RWPE1 (cell line): Measurements from ENCODE around the gene PTGES2.

ENCODE experiments used
- CTCF ChIA-PET: fragments of 350-600 bp; sonication (Branson Sonifier 250); formaldehyde crosslinking; extraction: SDS; loops from one replicate; lab custom pipeline; 2021; lab: Yijun Ruan, JAX
- POLR2A ChIA-PET: fragments of 400-600 bp; formaldehyde crosslinking; extraction: SDS; loops from one replicate; lab custom pipeline; 2020; ENCODE audit warnings: antibody characterized with exemption; ENCODE audit not compliant: low non-redundant PET; lab: Yijun Ruan, JAX
- DNase-seq: peaks from one replicate; pipeline ENCODE4 v3.0.0; 2012; ENCODE audit warnings: low spot score
- H3K27ac ChIP-seq: fragments of 450-650 bp; 2 replicates; pipeline ENCODE4 v1.5.1; 2017
- TF ChIP-seq, protein P1 (sequence below): fragments of 450-650 bp; conservative IDR thresholded peaks from 2 replicates; pipeline ENCODE4 v1.5.1; 2017; ENCODE audit warnings: low read depth, mild to moderate bottlenecking

Gene PTGES2

DNA sequence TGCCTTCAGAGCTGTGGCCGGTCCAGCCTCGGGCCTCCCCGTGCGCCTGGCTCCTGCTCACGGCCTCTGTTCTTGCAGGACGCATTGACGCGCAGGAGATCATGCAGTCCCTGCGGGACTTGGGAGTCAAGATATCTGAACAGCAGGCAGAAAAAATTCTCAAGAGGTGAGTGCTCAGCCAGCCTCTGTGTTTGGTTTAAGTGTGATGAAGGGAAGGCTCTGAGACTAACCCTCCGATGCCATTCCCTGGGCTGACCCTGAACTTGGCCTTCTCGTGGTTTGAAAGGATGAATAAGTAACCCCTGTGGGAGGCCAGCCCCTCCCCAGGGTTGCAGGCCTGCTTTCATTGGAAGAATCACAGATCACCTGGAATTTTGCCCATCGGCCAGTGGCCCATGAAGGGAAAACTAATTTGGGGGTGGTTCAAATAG is 26.3 kb downstream of the PTGES2 start:
- ChIA-PET POLR2A (no interaction called here), CTCF (interaction anchor here (0.7 to 7.9 kb wide), 2 partner anchors 14 to 159 kb away, joined by 5 to 55 read pairs; no protein-coding TSS in a partner anchor)
- TF ChIP-seq, protein P1, sequence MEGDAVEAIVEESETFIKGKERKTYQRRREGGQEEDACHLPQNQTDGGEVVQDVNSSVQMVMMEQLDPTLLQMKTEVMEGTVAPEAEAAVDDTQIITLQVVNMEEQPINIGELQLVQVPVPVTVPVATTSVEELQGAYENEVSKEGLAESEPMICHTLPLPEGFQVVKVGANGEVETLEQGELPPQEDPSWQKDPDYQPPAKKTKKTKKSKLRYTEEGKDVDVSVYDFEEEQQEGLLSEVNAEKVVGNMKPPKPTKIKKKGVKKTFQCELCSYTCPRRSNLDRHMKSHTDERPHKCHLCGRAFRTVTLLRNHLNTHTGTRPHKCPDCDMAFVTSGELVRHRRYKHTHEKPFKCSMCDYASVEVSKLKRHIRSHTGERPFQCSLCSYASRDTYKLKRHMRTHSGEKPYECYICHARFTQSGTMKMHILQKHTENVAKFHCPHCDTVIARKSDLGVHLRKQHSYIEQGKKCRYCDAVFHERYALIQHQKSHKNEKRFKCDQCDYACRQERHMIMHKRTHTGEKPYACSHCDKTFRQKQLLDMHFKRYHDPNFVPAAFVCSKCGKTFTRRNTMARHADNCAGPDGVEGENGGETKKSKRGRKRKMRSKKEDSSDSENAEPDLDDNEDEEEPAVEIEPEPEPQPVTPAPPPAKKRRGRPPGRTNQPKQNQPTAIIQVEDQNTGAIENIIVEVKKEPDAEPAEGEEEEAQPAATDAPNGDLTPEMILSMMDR, result no peak
- H3K27ac ChIP-seq, result peak overlapping the region; percentile 88
- no peak for DNase-seq

DNA sequence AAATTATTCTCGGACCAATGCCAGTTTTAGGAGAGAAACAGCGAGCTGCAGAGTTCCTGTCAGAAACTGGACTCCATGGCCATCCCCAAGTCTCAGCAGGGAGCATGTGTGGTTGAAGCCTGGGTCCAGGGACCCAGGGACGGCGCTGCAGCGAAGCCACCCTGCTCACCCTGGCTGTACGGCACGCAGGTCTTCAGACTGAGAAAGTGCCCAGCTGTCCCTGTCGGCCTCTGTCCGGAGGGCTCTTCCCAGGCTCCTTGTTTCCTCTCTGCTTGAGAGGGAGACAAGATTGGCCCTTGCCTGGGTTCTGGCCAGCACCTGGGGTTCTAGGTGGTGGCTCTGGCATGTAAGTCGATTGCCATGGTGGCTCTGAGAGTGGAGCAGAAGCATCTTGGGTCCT is 26.9 kb downstream of the PTGES2 start:
- peak overlapping the region; percentile 88 for H3K27ac ChIP-seq
- POLR2A ChIA-PET, result no interaction called here
- TF ChIP-seq, protein P1, result no peak
- CTCF ChIA-PET, result interaction anchor here (0.6 to 7.9 kb wide), 3 partner anchors 15 to 956 kb away, joined by 3 to 55 read pairs (median 5); no protein-coding TSS in a partner anchor
- DNase-seq, result no peak

DNA sequence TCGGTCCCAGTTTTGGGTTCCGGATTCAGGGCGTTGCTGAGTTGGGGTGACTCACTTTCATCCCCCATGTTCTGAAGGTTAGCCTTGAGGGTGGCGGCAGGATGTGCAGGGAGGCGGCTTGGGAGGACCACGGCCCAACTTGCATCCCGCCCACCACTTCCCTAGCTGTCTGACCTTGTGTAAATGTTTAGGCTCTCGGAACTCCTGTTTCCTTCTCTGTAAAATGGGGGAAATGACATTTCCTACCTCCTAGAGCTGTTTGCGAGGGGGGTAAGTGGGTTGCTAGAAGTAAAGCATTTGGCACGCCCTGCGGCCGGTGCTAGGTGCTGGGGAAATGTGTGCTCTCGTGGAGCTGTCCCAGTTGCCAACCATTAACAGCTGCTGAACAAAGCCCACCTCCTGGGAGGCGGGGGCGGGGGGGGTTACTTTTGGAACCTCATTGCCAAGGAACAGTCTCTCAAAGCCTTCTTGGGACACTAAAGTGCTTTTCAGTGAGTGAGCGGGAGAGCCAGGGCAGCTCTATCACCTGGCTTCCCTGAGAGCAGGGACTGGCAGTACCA is 27.5 kb downstream of the PTGES2 start:
- TF ChIP-seq, protein P1, result no peak
- H3K27ac ChIP-seq, result peak overlapping the region; percentile 88
- DNase-seq, result peak; percentile 49
- CTCF ChIA-PET, result interaction anchor here (0.6 to 7.9 kb wide), 2 partner anchors 15 to 956 kb away, joined by 3 to 55 read pairs; no protein-coding TSS in a partner anchor
- POLR2A ChIA-PET, result interaction anchor here (0.5 kb wide), 1 partner anchor 362 kb away, joined by 3 read pairs; no protein-coding TSS in a partner anchor

DNA sequence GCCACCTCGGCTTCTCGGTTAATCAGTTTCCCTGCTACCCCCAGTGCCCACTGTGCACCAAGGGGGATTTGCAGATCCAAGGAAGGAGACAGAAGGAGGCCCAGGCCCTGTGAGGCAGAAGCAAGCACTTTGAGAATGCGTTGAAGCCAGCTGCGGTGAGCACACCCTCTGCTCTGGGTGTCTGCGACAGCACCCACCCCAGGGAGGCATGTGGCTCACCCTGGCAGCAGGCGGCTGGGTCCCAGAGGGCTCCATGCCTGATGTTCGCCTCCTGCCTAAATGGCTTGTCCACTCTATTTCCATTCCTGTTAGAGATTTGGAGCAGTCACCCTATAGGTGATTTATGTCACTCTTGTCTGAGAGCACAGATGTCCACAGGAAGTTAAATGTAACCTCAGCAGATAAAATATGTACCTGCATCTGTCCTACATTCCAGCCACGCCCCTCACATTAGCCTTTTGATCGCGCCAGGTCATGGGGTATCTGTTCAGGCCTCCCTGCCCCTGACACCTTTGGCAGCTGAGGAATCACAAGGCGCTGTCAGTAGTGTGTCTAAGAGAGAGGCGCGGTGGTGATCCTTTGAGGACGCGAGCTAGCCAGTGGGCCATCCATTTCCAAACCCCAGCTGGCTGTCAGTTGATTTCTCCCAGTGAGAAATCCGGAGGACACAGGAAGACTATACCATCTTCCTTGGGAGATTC is 28.1 kb downstream of the PTGES2 start:
- TF ChIP-seq, protein P1, result no peak
- H3K27ac ChIP-seq, result peak overlapping the region; percentile 88
- peak; percentile 46 for DNase-seq
- POLR2A ChIA-PET, result interaction anchor here (0.5 to 0.7 kb wide), 2 partner anchors 362 to 394 kb away, joined by 3 read pairs; no protein-coding TSS in a partner anchor
- CTCF ChIA-PET, result interaction anchor here (7.9 kb wide), 1 partner anchor 16 kb away, joined by 55 read pairs; no protein-coding TSS in a partner anchor

DNA sequence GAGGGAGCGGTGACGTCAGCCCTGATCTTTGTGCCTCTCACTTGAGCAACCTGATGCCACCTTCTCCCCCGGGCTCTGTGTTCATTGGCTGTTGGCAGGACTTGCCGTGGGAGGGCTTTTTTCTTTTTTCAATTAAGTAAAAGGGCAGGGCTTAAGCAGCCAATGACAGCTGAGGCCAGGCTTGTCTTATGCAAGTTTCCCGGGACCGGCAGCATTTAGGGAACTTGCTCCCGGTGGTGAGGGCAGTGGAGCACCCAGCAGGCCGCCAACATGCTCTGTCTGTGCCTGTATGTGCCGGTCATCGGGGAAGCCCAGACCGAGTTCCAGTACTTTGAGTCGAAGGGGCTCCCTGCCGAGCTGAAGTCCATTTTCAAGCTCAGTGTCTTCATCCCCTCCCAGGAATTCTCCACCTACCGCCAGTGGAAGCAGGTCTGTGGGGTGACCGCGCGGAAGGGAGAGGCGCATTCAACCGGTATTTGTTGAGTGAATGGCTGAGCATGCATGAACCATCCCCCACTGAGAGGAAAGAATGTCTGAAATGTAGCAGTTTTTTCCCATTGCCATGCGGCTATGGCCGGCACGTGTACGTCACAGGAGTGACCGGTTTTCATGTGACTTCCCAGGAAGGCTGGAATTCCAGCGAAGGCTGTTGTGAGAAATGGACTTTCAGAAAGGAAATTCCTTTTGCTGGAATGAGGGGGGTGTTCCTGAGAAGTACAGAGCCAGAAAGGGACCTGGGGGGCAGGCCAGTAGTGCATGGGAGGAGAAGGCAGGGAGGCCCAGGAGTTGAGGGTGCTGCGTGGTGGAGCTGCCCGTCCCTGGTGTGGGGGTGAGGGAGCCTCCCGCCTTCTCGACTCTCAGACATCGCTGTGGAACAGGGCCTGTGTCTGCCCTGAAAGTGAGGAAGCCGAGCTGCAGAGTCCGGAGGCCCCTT is 29.0 kb downstream of the PTGES2 start:
- TF ChIP-seq, protein P1, result no peak
- peak; percentile 99 for DNase-seq
- peak overlapping the region; percentile 88 for H3K27ac ChIP-seq

More for the DNA sequence above, 29.0 kb downstream of the PTGES2 start:
- POLR2A ChIA-PET, result interaction anchor here (0.6 to 0.7 kb wide), 3 partner anchors 128 to 487 kb away, joined by 3 read pairs; no protein-coding TSS in a partner anchor
- CTCF ChIA-PET, result interaction anchor here (1.3 to 7.9 kb wide), 2 partner anchors 14 to 17 kb away, joined by 3 to 55 read pairs; no protein-coding TSS in a partner anchor
